DLD1 (cell line): ENCODE data around the gene UBE2Q1.

Source experiments
- in situ Hi-C: cut with HindIII; loops from 2 replicates; pipeline ENCODE4 v1.10.0; 2017; ENCODE audit warnings: low sequenced_read_pairs

UBE2Q1 gene

GRCh38 chr1:154578058-154578418 lies 19.6 kb upstream of the UBE2Q1 start:
- in situ Hi-C loops = no loop called here

GRCh38 chr1:154577346-154578057 lies 19.0 kb upstream of the UBE2Q1 start:
- in situ Hi-C loops = no loop called here

GRCh38 chr1:154575951-154576566 lies 17.6 kb upstream of the UBE2Q1 start:
- in situ Hi-C loops = no loop called here

- in situ Hi-C loops = no loop called here
Observed at GRCh38 chr1:154575147-154575927, 16.9 kb upstream of the UBE2Q1 start.

- in situ Hi-C loops = no loop called here
Observed at GRCh38 chr1:154574716-154575115, 16.3 kb upstream of the UBE2Q1 start.

GRCh38 chr1:154573168-154573510 lies 14.7 kb upstream of the UBE2Q1 start:
- in situ Hi-C loops = no loop called here

- in situ Hi-C loops = no loop called here
Observed at GRCh38 chr1:154572468-154573167, 14.2 kb upstream of the UBE2Q1 start.

GRCh38 chr1:154571964-154572288 lies 13.5 kb upstream of the UBE2Q1 start:
- in situ Hi-C loops = no loop called here

GRCh38 chr1:154571244-154571963 lies 12.9 kb upstream of the UBE2Q1 start:
- in situ Hi-C loops = no loop called here

- in situ Hi-C loops = no loop called here
Observed at GRCh38 chr1:154568157-154568815, 9.8 kb upstream of the UBE2Q1 start.

- in situ Hi-C loops = no loop called here
Observed at GRCh38 chr1:154567386-154568156, 9.1 kb upstream of the UBE2Q1 start, which contains the start of gene CHRNB2. Gene CHRNB2, plus strand, starts transcription at chr1:154567778. Its CDS starts 267 bp downstream, at chr1:154568045.

GRCh38 chr1:154565876-154566275 lies 7.4 kb upstream of the UBE2Q1 start:
- in situ Hi-C loops = no loop called here

- in situ Hi-C loops = no loop called here
Observed at GRCh38 chr1:154559466-154560044, 1.1 kb upstream of the UBE2Q1 start.

- in situ Hi-C loops = no loop called here
Observed at GRCh38 chr1:154558720-154559465, 431 bp upstream of the UBE2Q1 start.

- in situ Hi-C loops = no loop called here
Observed at GRCh38 chr1:154557248-154557938, 1.1 kb downstream of the UBE2Q1 start.

GRCh38 chr1:154556422-154556821 lies 2.0 kb downstream of the UBE2Q1 start:
- in situ Hi-C loops = no loop called here

- in situ Hi-C loops = no loop called here
Observed at GRCh38 chr1:154553056-154554030, 5.1 kb downstream of the UBE2Q1 start.
